Panc1 (cell line): ENCODE measurements around the gene ROBO2. TPM values are rescaled to one million over a fixed set of nuclear protein-coding genes. Genes with fewer than 3 reads are reported as not detected.
A peak's percentile ranks its signal among the peaks of the same experiment; 100 is the strongest.

Experiments
- ATAC-seq: fragments of 200-7000 bp; cut with Tn5 transposase; 2 replicates; pipeline ENCODE4 v1.9.1; 2020; ENCODE audit warnings: mild to moderate bottlenecking, moderate library complexity
- Bru-seq: library from RNA; stranded (reverse); fragments of 400-500 nt; gene quantifications from one replicate; lab custom pipeline; 2021; lab: Mats Ljungman, UMichigan
- BruChase-seq, 2 experiments: library from RNA; stranded (reverse); fragments of 400-500 nt; gene quantifications; one replicate each; lab custom pipeline; 2021; lab: Mats Ljungman, UMichigan
- BruUV-seq: library from RNA; stranded (reverse); fragments of 400-500 nt; replicated peaks from 2 replicates; lab custom pipeline; 2021; lab: Mats Ljungman, UMichigan
- CTCF ChIA-PET: fragments of 300-600 bp; sonication (Branson Sonifier 250); formaldehyde crosslinking; loops from one replicate; lab custom pipeline; 2022; ENCODE audit warnings: antibody characterized with exemption; lab: Charles Lee
- POLR2A ChIA-PET: fragments of 300-600 bp; sonication (Branson Sonifier 250); formaldehyde crosslinking; loops from one replicate; lab custom pipeline; 2022; ENCODE audit warnings: antibody characterized with exemption; lab: Charles Lee
- DNase-seq: peaks from one replicate; pipeline ENCODE4 v3.0.0-alpha.2; 2010; ENCODE audit warnings: low read depth, low spot score
- H3K27ac ChIP-seq: 2 replicates; pipeline ENCODE4 v1.5.1; 2011; ENCODE audit warnings: mild to moderate bottlenecking, low read length, inconsistent platforms
- H3K27me3 ChIP-seq: fragments of 200-500 bp; sonication (Bioruptor generic); 2 replicates; pipeline ENCODE4 v1.6.0; 2014; ENCODE audit warnings: low read length, inconsistent platforms; ENCODE audit not compliant: control insufficient read depth, insufficient read depth
- H3K36me3 ChIP-seq: fragments of 200-500 bp; sonication (Bioruptor generic); 2 replicates; pipeline ENCODE4 v1.5.1; 2014; ENCODE audit warnings: inconsistent platforms, mild to moderate bottlenecking, low read length, moderate library complexity; ENCODE audit not compliant: control insufficient read depth, insufficient read depth
- H3K4me1 ChIP-seq: 2 replicates; pipeline ENCODE4 v1.5.1; 2011; ENCODE audit warnings: inconsistent platforms, mild to moderate bottlenecking, low read length, moderate library complexity; ENCODE audit not compliant: control insufficient read depth, insufficient read depth
- H3K4me3 ChIP-seq, 2 experiments: 2 replicates each; pipeline ENCODE4 v1.5.1; 2011 to 2012; ENCODE audit warnings: low read depth in 2 of 2, low read length in 2 of 2, mild to moderate bottlenecking in 2 of 2, inconsistent platforms in 1 of 2, moderate library complexity in 1 of 2
- H3K9me3 ChIP-seq: fragments of 200-500 bp; sonication (Bioruptor generic); 2 replicates; pipeline ENCODE4 v1.5.1; 2014; ENCODE audit warnings: low read depth, mild to moderate bottlenecking, inconsistent platforms, low read length, moderate library complexity; ENCODE audit not compliant: control insufficient read depth, insufficient read depth
- CTCF ChIP-seq: fragments of 450-650 bp; IDR thresholded peaks from 2 replicates; pipeline ENCODE4 v1.5.1; 2017; ENCODE audit warnings: mild to moderate bottlenecking
- POLR2AphosphoS5 ChIP-seq: IDR thresholded peaks from 2 replicates; pipeline ENCODE4 v1.6.1; 2012; ENCODE audit warnings: mild to moderate bottlenecking, low read depth, low read length, moderate library complexity
- REST ChIP-seq, 2 experiments: IDR thresholded peaks; 2 replicates each; pipeline ENCODE4 v1.6.1; 2011 to 2012; ENCODE audit warnings: low read depth in 2 of 2, control low read depth in 1 of 2, low read length in 1 of 2, mild to moderate bottlenecking in 1 of 2, moderate library complexity in 1 of 2; ENCODE audit not compliant: insufficient read depth in 1 of 2
- SIN3A ChIP-seq: IDR thresholded peaks from 2 replicates; pipeline ENCODE4 v1.6.1; 2012; ENCODE audit warnings: low read depth, mild to moderate bottlenecking, low read length, moderate library complexity, borderline replicate concordance; ENCODE audit not compliant: insufficient read depth
- TCF7L2 ChIP-seq: IDR thresholded peaks from 2 replicates; pipeline ENCODE4 v1.6.1; 2011; ENCODE audit warnings: mild to moderate bottlenecking, low read depth, low read length, inconsistent platforms
- in situ Hi-C: cut with HindIII; loops from 2 replicates; pipeline ENCODE4 v1.10.0; 2016; ENCODE audit warnings: low sequenced_read_pairs, low pct_unique_long_range_greater_than_20kb
- intact Hi-C: fragments of 100-400 bp; cut with micrococcal nuclease; formaldehyde crosslinking; loops from one replicate; pipeline ENCODE4 v1.10.0; 2022; ENCODE audit not compliant: unreplicated experiment
- long read RNA-seq: library from polyadenylated mRNA; unstranded; transcript quantifications from one replicate; pipeline ENCODE4 v2.0.0, GENCODE V29; 2021; ENCODE audit not compliant: unreplicated experiment
- polyA plus RNA-seq: library from polyadenylated mRNA; unstranded; fragments of >200 nt; gene quantifications from one replicate; pipeline ENCODE4 v1.2.1, GENCODE V29; 2012; ENCODE audit warnings: missing spikeins; ENCODE audit not compliant: insufficient read length
- total RNA-seq: library from RNA; stranded (reverse); gene quantifications from one replicate; pipeline ENCODE4 v1.2.1, GENCODE V29; 2021; ENCODE audit not compliant: unreplicated experiment

ROBO2 gene
- total RNA-seq (1.3 TPM), Bru-seq, nascent RNA (percentile 23 among the genes with signal in this experiment), BruChase-seq, experiment 1, labeled RNA remaining after a 2-hour chase (percentile 19 among the genes with signal in this experiment), BruChase-seq, experiment 2, labeled RNA remaining after a 6-hour chase (percentile 17 among the genes with signal in this experiment)
- 1.9 TPM for polyA plus RNA-seq
- long read RNA-seq, partial matches to known transcripts = 0 of 1 reads
- long read RNA-seq, other reads (novel, unspliced or antisense) = 1 of 1 reads

- H3K27ac ChIP-seq = no peak within 1 kb of the TSS
- peak; percentile 78 for ATAC-seq
- ChIA-PET POLR2A (interaction anchor here (0.7 kb wide), 1 partner anchor 200 kb away, joined by 3 read pairs; no protein-coding TSS in a partner anchor), CTCF (no interaction called here)
- TF ChIP-seq TCF7L2 (no peak), CTCF (no peak), REST (IDR thresholded peaks at IDR 0.05; ENCODE audit: insufficient read depth in 1 of 2, low read depth in 2 of 2, low read length in 1 of 2) (no peak), POLR2AphosphoS5 (no peak), SIN3A (no peak)
- H3K36me3 ChIP-seq = no peaks in the 10 kb centered on the region
- BruUV-seq = no TSS peak
- intact Hi-C loops (loop anchor here (1.0 kb wide), 1 partner anchor 216 kb away; no protein-coding TSS in a partner anchor), in situ Hi-C loops (no loop called here)
- no peak for DNase-seq
- H3K4me3 ChIP-seq = peak within 1 kb of the TSS; percentile 37 to 53
- no peaks in the 10 kb centered on the region for H3K27me3 ChIP-seq
- H3K9me3 ChIP-seq = no peaks in the 10 kb centered on the region
- H3K4me1 ChIP-seq = no peaks in the 10 kb centered on the region
Observed at GRCh38 chr3:77039606-77040171, at the start of gene ROBO2. Gene ROBO2 (plus strand): TSS chr3:77040099. CDS start chr3:77040786, 687 bp downstream.

- Histone ChIP-seq H3K36me3 (no peaks in the 10 kb centered on the region), H3K27me3 (no peaks in the 10 kb centered on the region), H3K4me1 (no peaks in the 10 kb centered on the region), H3K9me3 (no peaks in the 10 kb centered on the region), H3K4me3 (no peak overlapping the region), H3K27ac (no peak overlapping the region)
- DNase-seq (no peak), ATAC-seq (no peak)
- no TSS peak for BruUV-seq
- ChIA-PET CTCF (no interaction called here), POLR2A (interaction anchor here (0.6 kb wide), 1 partner anchor 10 kb away, joined by 4 read pairs; no protein-coding TSS in a partner anchor)
- no peak for TF ChIP-seq SIN3A
- intact Hi-C loops (no loop called here), in situ Hi-C loops (no loop called here)
Observed at GRCh38 chr3:76990606-76991005, 49.3 kb upstream of the ROBO2 start.

- in situ Hi-C loops = no loop called here
- ChIA-PET CTCF (no interaction called here), POLR2A (no interaction called here)
Observed at GRCh38 chr3:76991165-76991564, 48.7 kb upstream of the ROBO2 start.

More at GRCh38 chr3:76991165-76991564, 48.7 kb upstream of the ROBO2 start:
- Histone ChIP-seq H3K36me3 (no peaks in the 10 kb centered on the region), H3K4me1 (no peaks in the 10 kb centered on the region), H3K27me3 (no peaks in the 10 kb centered on the region), H3K4me3 (no peak overlapping the region), H3K27ac (no peak overlapping the region), H3K9me3 (no peaks in the 10 kb centered on the region)
- TF ChIP-seq SIN3A (no peak), POLR2AphosphoS5 (no peak), CTCF (no peak), REST (IDR thresholded peaks at IDR 0.05; ENCODE audit: insufficient read depth in 1 of 2, low read depth in 2 of 2, low read length in 1 of 2) (no peak), TCF7L2 (no peak)
- intact Hi-C loops = no loop called here
- ATAC-seq (no peak), DNase-seq (no peak)
- BruUV-seq = no TSS peak
